HepG2 (cell line): ENCODE measurements around the gene TESPA1.

ENCODE experiments used
- BHLHE40 ChIP-seq: IDR thresholded peaks from 2 replicates; pipeline ENCODE4 v1.6.1; 2011; ENCODE audit warnings: low read length, improper control_type of control experiment
- HDAC2 ChIP-seq: sonication (generic); formaldehyde crosslinking; IDR thresholded peaks from 2 replicates; pipeline ENCODE4 v1.4.0; 2020; ENCODE audit warnings: missing genetic modification reagents
- SP140L ChIP-seq: sonication (generic); formaldehyde crosslinking; IDR thresholded peaks from 2 replicates; pipeline ENCODE4 v1.4.0; 2020; ENCODE audit warnings: missing genetic modification reagents, borderline replicate concordance
- STAG1 ChIP-seq: sonication (generic); formaldehyde crosslinking; IDR thresholded peaks from 2 replicates; pipeline ENCODE4 v1.4.0; 2020; ENCODE audit warnings: missing genetic modification reagents
- ZFP41 ChIP-seq: sonication (generic); formaldehyde crosslinking; IDR thresholded peaks from 2 replicates; pipeline ENCODE4 v1.4.0; 2020; ENCODE audit warnings: mild to moderate bottlenecking, missing genetic modification reagents, borderline replicate concordance
- ZNF232 ChIP-seq: sonication (generic); formaldehyde crosslinking; IDR thresholded peaks from 2 replicates; pipeline ENCODE4 v1.4.0; 2020; ENCODE audit warnings: missing genetic modification reagents, borderline replicate concordance
- ZNF777 ChIP-seq: sonication (generic); formaldehyde crosslinking; IDR thresholded peaks from 2 replicates; pipeline ENCODE4 v1.4.0; 2020; ENCODE audit warnings: missing genetic modification reagents
- TF ChIP-seq, protein P1 (sequence below): sonication (generic); formaldehyde crosslinking; IDR thresholded peaks from 2 replicates; pipeline ENCODE4 v1.5.0; 2020; ENCODE audit warnings: mild to moderate bottlenecking, missing genetic modification reagents, moderate library complexity
- TF ChIP-seq, protein P2 (sequence below): sonication (generic); formaldehyde crosslinking; IDR thresholded peaks from 2 replicates; pipeline ENCODE4 v1.4.0; 2020; ENCODE audit warnings: missing genetic modification reagents
- TF ChIP-seq, protein P3 (sequence below): sonication (generic); formaldehyde crosslinking; conservative IDR thresholded peaks from 2 replicates; pipeline ENCODE4 v1.4.0; 2020; ENCODE audit warnings: missing genetic modification reagents

DNA sequence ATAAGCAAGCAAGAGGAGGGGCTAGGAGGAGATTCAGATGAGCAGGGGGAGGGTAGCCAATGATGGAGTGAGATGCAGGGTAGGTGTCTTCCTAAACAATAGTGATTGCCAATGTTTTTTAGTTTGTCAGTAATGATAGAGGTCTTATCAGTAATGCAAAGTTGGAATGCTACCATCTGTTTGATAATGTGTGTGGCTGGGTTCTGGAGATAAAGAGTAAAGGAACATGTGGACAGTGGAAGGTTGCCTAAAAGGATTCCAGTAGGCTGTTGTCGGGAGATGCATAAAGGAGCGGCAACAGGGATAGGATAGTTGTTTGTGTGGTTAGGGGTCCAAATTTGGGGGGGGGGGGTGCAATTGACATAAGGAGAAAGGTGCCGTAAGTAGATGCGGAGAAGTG is 52.5 kb downstream of the TESPA1 start:
- no peak for TF ChIP-seq ZNF777
- TF ChIP-seq ZNF232 (CRISPR knock-in tag): no peak
- TF ChIP-seq, protein P1, sequence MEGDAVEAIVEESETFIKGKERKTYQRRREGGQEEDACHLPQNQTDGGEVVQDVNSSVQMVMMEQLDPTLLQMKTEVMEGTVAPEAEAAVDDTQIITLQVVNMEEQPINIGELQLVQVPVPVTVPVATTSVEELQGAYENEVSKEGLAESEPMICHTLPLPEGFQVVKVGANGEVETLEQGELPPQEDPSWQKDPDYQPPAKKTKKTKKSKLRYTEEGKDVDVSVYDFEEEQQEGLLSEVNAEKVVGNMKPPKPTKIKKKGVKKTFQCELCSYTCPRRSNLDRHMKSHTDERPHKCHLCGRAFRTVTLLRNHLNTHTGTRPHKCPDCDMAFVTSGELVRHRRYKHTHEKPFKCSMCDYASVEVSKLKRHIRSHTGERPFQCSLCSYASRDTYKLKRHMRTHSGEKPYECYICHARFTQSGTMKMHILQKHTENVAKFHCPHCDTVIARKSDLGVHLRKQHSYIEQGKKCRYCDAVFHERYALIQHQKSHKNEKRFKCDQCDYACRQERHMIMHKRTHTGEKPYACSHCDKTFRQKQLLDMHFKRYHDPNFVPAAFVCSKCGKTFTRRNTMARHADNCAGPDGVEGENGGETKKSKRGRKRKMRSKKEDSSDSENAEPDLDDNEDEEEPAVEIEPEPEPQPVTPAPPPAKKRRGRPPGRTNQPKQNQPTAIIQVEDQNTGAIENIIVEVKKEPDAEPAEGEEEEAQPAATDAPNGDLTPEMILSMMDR: no peak
- no peak for TF ChIP-seq BHLHE40
- no peak for TF ChIP-seq SP140L (CRISPR knock-in tag)
- TF ChIP-seq, protein P2, sequence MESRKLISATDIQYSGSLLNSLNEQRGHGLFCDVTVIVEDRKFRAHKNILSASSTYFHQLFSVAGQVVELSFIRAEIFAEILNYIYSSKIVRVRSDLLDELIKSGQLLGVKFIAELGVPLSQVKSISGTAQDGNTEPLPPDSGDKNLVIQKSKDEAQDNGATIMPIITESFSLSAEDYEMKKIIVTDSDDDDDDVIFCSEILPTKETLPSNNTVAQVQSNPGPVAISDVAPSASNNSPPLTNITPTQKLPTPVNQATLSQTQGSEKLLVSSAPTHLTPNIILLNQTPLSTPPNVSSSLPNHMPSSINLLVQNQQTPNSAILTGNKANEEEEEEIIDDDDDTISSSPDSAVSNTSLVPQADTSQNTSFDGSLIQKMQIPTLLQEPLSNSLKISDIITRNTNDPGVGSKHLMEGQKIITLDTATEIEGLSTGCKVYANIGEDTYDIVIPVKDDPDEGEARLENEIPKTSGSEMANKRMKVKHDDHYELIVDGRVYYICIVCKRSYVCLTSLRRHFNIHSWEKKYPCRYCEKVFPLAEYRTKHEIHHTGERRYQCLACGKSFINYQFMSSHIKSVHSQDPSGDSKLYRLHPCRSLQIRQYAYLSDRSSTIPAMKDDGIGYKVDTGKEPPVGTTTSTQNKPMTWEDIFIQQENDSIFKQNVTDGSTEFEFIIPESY (CRISPR knock-in tag): no peak
- TF ChIP-seq STAG1 (CRISPR knock-in tag): no peak
- TF ChIP-seq ZFP41: no peak
- TF ChIP-seq, protein P3, sequence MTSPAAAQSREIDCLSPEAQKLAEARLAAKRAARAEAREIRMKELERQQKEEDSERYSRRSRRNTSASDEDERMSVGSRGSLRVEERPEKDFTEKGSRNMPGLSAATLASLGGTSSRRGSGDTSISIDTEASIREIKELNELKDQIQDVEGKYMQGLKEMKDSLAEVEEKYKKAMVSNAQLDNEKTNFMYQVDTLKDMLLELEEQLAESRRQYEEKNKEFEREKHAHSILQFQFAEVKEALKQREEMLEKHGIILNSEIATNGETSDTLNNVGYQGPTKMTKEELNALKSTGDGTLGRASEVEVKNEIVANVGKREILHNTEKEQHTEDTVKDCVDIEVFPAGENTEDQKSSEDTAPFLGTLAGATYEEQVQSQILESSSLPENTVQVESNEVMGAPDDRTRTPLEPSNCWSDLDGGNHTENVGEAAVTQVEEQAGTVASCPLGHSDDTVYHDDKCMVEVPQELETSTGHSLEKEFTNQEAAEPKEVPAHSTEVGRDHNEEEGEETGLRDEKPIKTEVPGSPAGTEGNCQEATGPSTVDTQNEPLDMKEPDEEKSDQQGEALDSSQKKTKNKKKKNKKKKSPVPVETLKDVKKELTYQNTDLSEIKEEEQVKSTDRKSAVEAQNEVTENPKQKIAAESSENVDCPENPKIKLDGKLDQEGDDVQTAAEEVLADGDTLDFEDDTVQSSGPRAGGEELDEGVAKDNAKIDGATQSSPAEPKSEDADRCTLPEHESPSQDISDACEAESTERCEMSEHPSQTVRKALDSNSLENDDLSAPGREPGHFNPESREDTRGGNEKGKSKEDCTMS: no peak
- no peak for TF ChIP-seq HDAC2 (CRISPR knock-in tag)
